GM19397 (cell line): ENCODE data around the gene ERH.
"Not testable (repeated sequence)": the region's sequence is repeated elsewhere in the genome, so short reads cannot be mapped to it uniquely, and the experiment has no call there.

ENCODE experiments used
- ATAC-seq: cut with Tn5 transposase; IDR thresholded peaks from one replicate; pipeline ENCODE4 v1.9.1; 2021; ENCODE audit warnings: mild to moderate bottlenecking, moderate library complexity; ENCODE audit not compliant: unreplicated experiment

The ERH gene

GRCh38 chr14:69398818-69399210 is 715 bp upstream of the ERH start:
- no peak for ATAC-seq

GRCh38 chr14:69395929-69396328 is 2.2 kb downstream of the ERH start:
- no peak for ATAC-seq

- no peak for ATAC-seq
Measured at GRCh38 chr14:69392481-69392880, 5.6 kb downstream of the ERH start.

GRCh38 chr14:69391400-69391799 is 6.7 kb downstream of the ERH start:
- ATAC-seq, result not testable (repeated sequence)

- ATAC-seq, result no peak
Measured at GRCh38 chr14:69387311-69387710, 10.8 kb downstream of the ERH start.

GRCh38 chr14:69378274-69378673 is 19.8 kb downstream of the ERH start:
- no peak for ATAC-seq

- no peak for ATAC-seq
Measured at GRCh38 chr14:69376439-69376838, 21.7 kb downstream of the ERH start.

GRCh38 chr14:69375722-69376121 is 22.4 kb downstream of the ERH start:
- ATAC-seq, result no peak

- no peak for ATAC-seq
Measured at GRCh38 chr14:69375182-69375581, 22.9 kb downstream of the ERH start.

GRCh38 chr14:69374235-69374634 is 23.9 kb downstream of the ERH start:
- no peak for ATAC-seq

GRCh38 chr14:69373104-69373503 is 25.0 kb downstream of the ERH start:
- ATAC-seq, result no peak

- ATAC-seq, result no peak
Measured at GRCh38 chr14:69372146-69372545, 26.0 kb downstream of the ERH start.

GRCh38 chr14:69370061-69370460 is 28.0 kb downstream of the ERH start:
- ATAC-seq, result no peak

- ATAC-seq, result no peak
Measured at GRCh38 chr14:69368381-69368780, 29.7 kb downstream of the ERH start.

GRCh38 chr14:69366761-69367160 is 31.3 kb downstream of the ERH start:
- no peak for ATAC-seq

GRCh38 chr14:69366069-69366468 is 32.0 kb downstream of the ERH start:
- ATAC-seq, result no peak

GRCh38 chr14:69364378-69364777 is 33.7 kb downstream of the ERH start:
- ATAC-seq, result no peak

- no peak for ATAC-seq
Measured at GRCh38 chr14:69363964-69364363, 34.1 kb downstream of the ERH start.

GRCh38 chr14:69363055-69363454 is 35.0 kb downstream of the ERH start:
- no peak for ATAC-seq

- ATAC-seq, result no peak
Measured at GRCh38 chr14:69360438-69361108, 37.5 kb downstream of the ERH start.

GRCh38 chr14:69358966-69359365 is 39.1 kb downstream of the ERH start:
- ATAC-seq, result no peak

- ATAC-seq, result no peak
Measured at GRCh38 chr14:69358233-69358963, 39.7 kb downstream of the ERH start.
